PC-9 (cell line): Measurements from ENCODE around the gene AUTS2. TPM values are rescaled to one million over a fixed set of nuclear protein-coding genes. Genes with fewer than 3 reads are reported as not detected.

Experiments used
- BruUV-seq: library from RNA; stranded (reverse); fragments of 400-500 nt; replicated peaks from 2 replicates; lab custom pipeline; 2021; lab: Mats Ljungman, UMichigan
- CTCF ChIA-PET: fragments of 300-600 bp; sonication (Branson Sonifier 250); formaldehyde crosslinking; loops from one replicate; lab custom pipeline; 2022; ENCODE audit warnings: antibody characterized with exemption; lab: Charles Lee
- POLR2A ChIA-PET: fragments of 300-600 bp; sonication (Branson Sonifier 250); formaldehyde crosslinking; loops from one replicate; lab custom pipeline; 2022; ENCODE audit warnings: antibody characterized with exemption; ENCODE audit not compliant: unreplicated experiment; lab: Charles Lee
- DNase-seq, 2 experiments: peaks; one replicate each; pipeline versions ENCODE4 v3.0.0 to v3.0.0-alpha.2; 2015 to 2022; ENCODE audit warnings: mixed read lengths in 1 of 2
- H2AFZ ChIP-seq: fragments of 200-600 bp; sonication (generic); 2 replicates; pipeline ENCODE4 v1.8.1; 2017; ENCODE audit warnings: antibody characterized with exemption
- H3F3A ChIP-seq: fragments of 200-600 bp; sonication (generic); 2 replicates; pipeline ENCODE4 v1.8.1; 2017; ENCODE audit warnings: antibody characterized with exemption, mild to moderate bottlenecking, low read depth; ENCODE audit not compliant: insufficient read depth
- H3K27ac ChIP-seq: fragments of 200-600 bp; sonication (generic); 2 replicates; pipeline ENCODE4 v1.6.1; 2016; ENCODE audit warnings: mixed run types
- H3K27me3 ChIP-seq: fragments of 200-600 bp; sonication (generic); 2 replicates; pipeline ENCODE4 v1.6.1; 2016; ENCODE audit warnings: low read depth, mixed run types; ENCODE audit not compliant: insufficient read depth
- H3K36me3 ChIP-seq: fragments of 200-600 bp; sonication (generic); 2 replicates; pipeline ENCODE4 v1.6.1; 2016; ENCODE audit warnings: low read depth, mixed run types
- H3K4me1 ChIP-seq: fragments of 200-600 bp; sonication (generic); replicated peaks from 2 replicates; pipeline ENCODE4 v1.6.1; 2016; ENCODE audit warnings: mixed run types; ENCODE audit not compliant: insufficient read depth
- H3K4me2 ChIP-seq: fragments of 200-600 bp; sonication (generic); 2 replicates; pipeline ENCODE4 v1.6.1; 2017; ENCODE audit warnings: mixed run types
- H3K4me3 ChIP-seq: fragments of 200-600 bp; sonication (generic); 2 replicates; pipeline ENCODE4 v1.6.1; 2016; ENCODE audit warnings: mixed run types
- H3K79me2 ChIP-seq: fragments of 200-600 bp; sonication (generic); 2 replicates; pipeline ENCODE4 v1.6.1; 2017; ENCODE audit warnings: low read depth, mixed run types
- H3K9me2 ChIP-seq: fragments of 200-600 bp; sonication (generic); 2 replicates; pipeline ENCODE4 v1.8.1; 2017; ENCODE audit warnings: mild to moderate bottlenecking; ENCODE audit not compliant: insufficient read depth
- H3K9me3 ChIP-seq: fragments of 200-600 bp; sonication (generic); 2 replicates; pipeline ENCODE4 v1.8.1; 2016; ENCODE audit warnings: low read depth; ENCODE audit not compliant: insufficient read depth
- H4K20me1 ChIP-seq: fragments of 200-600 bp; sonication (generic); 2 replicates; pipeline ENCODE4 v1.8.1; 2017; ENCODE audit not compliant: insufficient read depth
- CTCF ChIP-seq: fragments of 200-600 bp; sonication (generic); conservative IDR thresholded peaks from 2 replicates; pipeline ENCODE4 v1.6.1; 2017; ENCODE audit warnings: mixed run types, antibody characterized with exemption, mild to moderate bottlenecking, moderate library complexity
- EZH2 ChIP-seq: fragments of 200-600 bp; sonication (generic); IDR thresholded peaks from 2 replicates; pipeline ENCODE4 v1.8.0; 2017; ENCODE audit warnings: antibody characterized with exemption, low read depth
- intact Hi-C: fragments of 100-400 bp; cut with micrococcal nuclease; formaldehyde crosslinking; loops from one replicate; pipeline ENCODE4 v1.10.0; 2022; ENCODE audit not compliant: unreplicated experiment
- total RNA-seq: library from RNA; stranded (reverse); gene quantifications from 2 replicates; pipeline ENCODE4 v1.2.3, GENCODE V29; 2021

The AUTS2 gene
- total RNA-seq, 1 experiment from 2014 or later, result not detected

- no peak overlapping the region for H3K27ac ChIP-seq
- DNase-seq, result no peak
- H3K4me3 ChIP-seq, result no peak overlapping the region
- no peak for TF ChIP-seq CTCF
- TF ChIP-seq EZH2, result no peak
- no peaks in the 10 kb centered on the region for H3F3A ChIP-seq
- POLR2A ChIA-PET, result no interaction called here
- no peak overlapping the region for H3K4me2 ChIP-seq
- no peaks in the 10 kb centered on the region for H4K20me1 ChIP-seq
- BruUV-seq, result no TSS peak
- H3K9me3 ChIP-seq, result no peaks in the 10 kb centered on the region
- H3K27me3 ChIP-seq, result no peaks in the 10 kb centered on the region
- no peaks in the 10 kb centered on the region for H3K4me1 ChIP-seq
- CTCF ChIA-PET, result no interaction called here
- H3K36me3 ChIP-seq, result no peaks in the 10 kb centered on the region
- intact Hi-C loops, result no loop called here
- H3K9me2 ChIP-seq, result no peaks in the 10 kb centered on the region
- no peaks in the 10 kb centered on the region for H3K79me2 ChIP-seq
- no peak overlapping the region for H2AFZ ChIP-seq
Measured at GRCh38 chr7:70178211-70178610, 579.9 kb downstream of the AUTS2 start.

- no peaks in the 10 kb centered on the region for H3F3A ChIP-seq
- TF ChIP-seq CTCF (no peak), EZH2 (no peak)
- ChIA-PET CTCF (no interaction called here), POLR2A (no interaction called here)
- H3K4me3 ChIP-seq, result no peak overlapping the region
- no peak overlapping the region for H3K27ac ChIP-seq
- no TSS peak for BruUV-seq
- no peak for DNase-seq
- no peaks in the 10 kb centered on the region for H3K79me2 ChIP-seq
- intact Hi-C loops, result no loop called here
- H4K20me1 ChIP-seq, result no peaks in the 10 kb centered on the region
- no peaks in the 10 kb centered on the region for H3K9me2 ChIP-seq
- H2AFZ ChIP-seq, result no peak overlapping the region
- no peaks in the 10 kb centered on the region for H3K27me3 ChIP-seq
- H3K36me3 ChIP-seq, result no peaks in the 10 kb centered on the region
- no peak overlapping the region for H3K4me2 ChIP-seq
- no peaks in the 10 kb centered on the region for H3K4me1 ChIP-seq
- no peaks in the 10 kb centered on the region for H3K9me3 ChIP-seq
Measured at GRCh38 chr7:70178787-70179186, 580.5 kb downstream of the AUTS2 start.

GRCh38 chr7:70182521-70182920 is 584.2 kb downstream of the AUTS2 start:
- no TSS peak for BruUV-seq
- POLR2A ChIA-PET, result no interaction called here
- H3K9me3 ChIP-seq, result no peaks in the 10 kb centered on the region
- no peaks in the 10 kb centered on the region for H4K20me1 ChIP-seq
- no peak overlapping the region for H3K4me3 ChIP-seq
- no peak overlapping the region for H3K4me2 ChIP-seq
- CTCF ChIA-PET, result no interaction called here
- no peak overlapping the region for H2AFZ ChIP-seq
- DNase-seq, result no peak
- no peaks in the 10 kb centered on the region for H3K79me2 ChIP-seq
- no peak overlapping the region for H3K27ac ChIP-seq
- H3K9me2 ChIP-seq, result no peaks in the 10 kb centered on the region
- H3K4me1 ChIP-seq, result no peaks in the 10 kb centered on the region
- H3K36me3 ChIP-seq, result no peaks in the 10 kb centered on the region
- no peaks in the 10 kb centered on the region for H3K27me3 ChIP-seq
- no peaks in the 10 kb centered on the region for H3F3A ChIP-seq
- no peak for TF ChIP-seq CTCF
- TF ChIP-seq EZH2, result no peak
- intact Hi-C loops, result no loop called here
